GM19193 (cell line): ENCODE measurements around the gene RRAS.

Experiments
- POLR2A ChIP-seq: IDR thresholded peaks from 4 replicates; pipeline ENCODE4 v1.6.1; 2011; ENCODE audit not compliant: insufficient read depth, insufficient read length; ENCODE audit errors: extremely low read depth

The RRAS gene

DNA sequence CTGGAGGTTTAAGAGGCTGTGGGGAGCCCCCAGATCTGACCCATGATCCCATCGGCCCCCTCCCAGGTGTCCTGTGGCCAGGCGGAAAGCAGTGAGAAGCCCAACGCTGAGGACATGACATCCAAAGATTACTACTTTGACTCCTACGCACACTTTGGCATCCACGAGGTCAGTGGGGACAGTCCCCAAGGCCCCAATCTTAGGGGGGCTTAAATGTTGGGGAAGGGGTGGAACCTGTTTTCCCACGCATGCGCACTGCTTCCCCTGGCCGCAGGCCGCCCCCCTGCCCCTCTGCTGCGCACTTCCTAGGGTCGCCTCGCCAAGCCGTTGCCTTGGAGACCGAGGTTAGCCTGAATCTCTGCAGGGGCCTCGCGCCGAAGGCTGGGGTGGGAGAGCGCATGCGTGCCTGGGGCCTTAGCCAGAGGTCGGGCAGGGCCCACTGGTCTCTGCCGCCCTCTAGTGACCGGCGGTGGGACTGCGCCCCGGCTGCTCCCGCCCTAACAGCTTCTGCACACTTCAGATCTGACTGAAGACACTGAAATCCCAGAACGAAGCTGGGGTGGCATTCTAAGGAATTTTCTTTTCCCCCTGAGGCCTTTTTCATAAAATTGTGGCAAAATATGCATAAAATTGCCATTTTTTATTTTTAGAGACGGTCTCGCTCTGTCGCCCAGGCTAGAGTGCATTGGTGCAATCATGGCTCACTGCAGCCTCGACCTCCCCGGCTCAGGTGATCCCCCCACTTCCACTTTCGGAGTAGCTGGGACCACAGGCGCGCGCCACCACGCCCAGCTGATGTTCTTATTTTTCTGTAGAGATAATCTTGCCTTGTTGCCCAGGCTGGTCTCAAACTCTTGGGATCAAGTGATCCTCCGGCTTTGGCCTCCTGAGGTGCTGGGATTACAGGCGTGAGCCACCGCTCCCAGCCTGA, 40.7 kb upstream of the RRAS start:
- no peak for TF ChIP-seq POLR2A

DNA sequence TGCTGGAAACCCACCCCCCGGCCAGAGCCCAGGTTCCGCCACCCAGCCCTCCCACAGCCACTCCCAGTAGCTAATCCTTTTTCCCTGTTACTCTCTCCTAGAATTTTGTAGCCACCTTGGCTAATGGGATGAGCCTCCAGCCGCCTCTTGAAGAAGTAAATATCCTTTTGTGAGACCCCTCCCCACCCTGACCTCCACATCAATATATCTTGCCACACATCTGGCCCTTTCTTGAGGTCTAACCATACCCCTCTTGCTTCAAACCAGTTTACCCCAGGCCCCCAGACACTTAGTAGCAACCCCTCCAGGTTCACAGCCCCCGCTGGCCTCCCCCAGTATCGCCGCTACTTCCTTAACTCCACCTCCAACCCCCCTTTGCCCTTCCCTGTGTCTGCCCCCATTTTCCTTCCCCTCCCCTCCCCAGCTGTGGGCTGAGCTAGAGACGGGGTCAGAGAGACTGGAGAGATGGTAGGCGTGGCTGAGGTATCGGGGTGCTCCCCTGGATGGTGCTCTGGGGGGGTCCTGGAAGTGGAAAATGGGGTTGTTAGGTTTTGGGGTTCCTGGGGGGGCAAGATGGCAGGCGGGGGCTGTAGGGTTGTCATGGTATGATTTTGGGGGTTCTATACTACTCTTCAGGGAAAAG, 39.9 kb upstream of the RRAS start:
- TF ChIP-seq POLR2A: no peak

DNA sequence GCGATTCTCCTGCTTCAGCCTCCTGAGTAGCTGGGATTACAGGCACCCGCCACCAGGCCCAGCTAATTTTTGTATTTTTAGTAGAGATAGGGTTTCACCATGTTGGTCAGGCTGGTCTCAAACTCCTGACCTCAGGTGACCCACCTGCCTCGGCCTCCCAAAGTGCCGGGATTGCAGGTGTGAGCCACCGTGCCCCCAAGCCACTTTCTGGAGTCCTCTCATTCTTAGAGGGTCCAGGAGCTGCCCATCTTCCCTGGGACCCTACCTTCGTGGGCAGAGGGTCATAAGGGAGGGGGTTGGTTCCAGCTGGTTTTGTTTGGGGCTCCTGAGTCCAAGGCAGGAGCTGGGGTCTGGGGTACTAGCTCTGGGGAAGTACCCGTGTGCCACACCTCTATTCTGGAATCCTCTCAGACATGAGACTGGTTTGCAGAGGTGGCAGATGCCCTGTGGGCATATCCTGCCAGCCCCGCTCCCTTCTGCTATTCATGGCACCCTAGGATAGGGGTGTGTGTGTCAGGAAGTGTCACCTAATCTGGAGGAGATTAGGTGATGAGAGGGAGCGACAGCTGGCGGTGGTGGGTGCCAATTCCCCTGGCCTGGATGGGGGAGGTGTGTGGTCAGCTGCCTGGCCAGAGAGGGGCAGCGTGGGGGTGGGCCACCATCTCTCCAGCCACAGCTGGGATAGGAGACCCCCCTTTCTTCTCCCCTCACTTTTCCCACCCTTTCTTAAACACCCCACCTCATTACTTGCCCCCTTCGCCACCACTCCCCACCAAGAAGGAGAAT, 39.2 kb upstream of the RRAS start:
- TF ChIP-seq POLR2A: no peak

DNA sequence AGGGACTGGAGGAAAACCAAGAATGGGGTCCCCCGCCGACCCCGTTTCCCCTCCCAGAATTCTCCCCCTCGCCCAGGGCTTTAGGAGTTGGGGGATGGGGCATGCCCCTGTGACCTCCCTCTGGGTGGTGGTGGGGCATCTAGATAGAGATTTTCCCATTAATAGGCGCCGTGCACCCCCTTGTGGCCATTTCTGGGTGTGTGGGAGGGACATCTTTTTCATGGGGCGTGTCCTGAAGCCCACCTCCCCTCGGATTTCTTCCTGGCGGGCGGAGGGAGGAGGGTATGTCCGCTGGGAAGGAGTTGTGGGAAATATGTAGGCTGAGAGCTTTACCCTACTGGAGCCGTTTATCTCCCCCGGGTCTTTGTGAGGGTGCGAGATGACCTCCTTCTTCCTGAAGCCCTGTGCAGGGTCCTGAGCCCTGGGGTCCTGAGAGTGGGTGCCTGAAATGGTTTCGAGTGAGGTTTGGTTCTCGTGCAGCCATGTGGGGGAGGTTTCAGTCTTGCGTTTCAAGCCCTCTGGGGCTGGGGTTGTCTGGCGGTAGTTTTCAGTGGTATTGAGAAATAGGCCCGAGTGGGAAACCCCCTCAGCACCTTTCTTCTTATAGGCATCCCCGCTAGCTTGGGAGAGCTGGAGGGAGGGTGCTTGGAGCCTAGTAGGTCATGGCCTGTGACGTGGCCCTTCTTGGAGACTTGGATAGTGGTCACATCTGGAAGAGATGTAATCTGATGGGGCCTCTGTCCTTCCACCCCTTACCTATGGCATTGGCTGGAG, 38.1 kb upstream of the RRAS start:
- peak; percentile 22 for TF ChIP-seq POLR2A

DNA sequence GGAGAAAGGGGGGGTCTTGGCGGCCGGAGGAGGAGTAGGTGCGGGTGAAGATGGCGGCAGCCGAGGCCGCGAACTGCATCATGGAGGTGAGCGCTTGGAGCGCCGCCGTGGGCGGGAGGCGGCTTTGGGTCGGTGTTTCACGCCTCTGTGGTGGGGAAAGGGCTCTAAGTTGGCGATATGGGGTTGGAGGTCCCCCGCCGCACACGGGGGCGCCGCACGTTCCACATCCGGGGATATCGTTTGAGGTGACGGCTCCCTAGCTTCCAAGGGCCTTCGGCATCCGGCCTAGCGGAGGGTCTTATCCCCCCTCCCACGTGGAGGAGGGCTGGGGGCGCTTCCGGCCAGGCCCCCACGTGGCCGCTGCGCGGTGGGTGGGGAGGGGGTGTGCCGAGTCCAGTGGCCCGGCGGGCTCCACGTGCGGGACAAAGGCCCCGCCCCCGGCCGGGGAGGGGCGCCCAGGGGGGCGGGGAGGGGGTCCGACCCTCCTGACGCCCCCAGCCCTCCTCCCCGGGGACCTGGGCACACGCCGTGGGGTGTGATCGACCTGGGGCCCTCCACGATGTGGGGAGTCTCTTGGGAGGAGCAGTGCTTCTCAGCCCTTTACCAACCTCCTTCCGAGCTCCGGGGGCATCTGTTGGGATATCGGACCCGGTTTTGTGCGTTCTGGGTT, 37.4 kb upstream of the RRAS start, which contains the start of gene PRMT1:
TSS of gene PRMT1 (plus strand) at position 41 of the 670 bp plus-strand sequence. CDS start at position 51, 10 bp downstream.
- TF ChIP-seq POLR2A: peak; percentile 89

DNA sequence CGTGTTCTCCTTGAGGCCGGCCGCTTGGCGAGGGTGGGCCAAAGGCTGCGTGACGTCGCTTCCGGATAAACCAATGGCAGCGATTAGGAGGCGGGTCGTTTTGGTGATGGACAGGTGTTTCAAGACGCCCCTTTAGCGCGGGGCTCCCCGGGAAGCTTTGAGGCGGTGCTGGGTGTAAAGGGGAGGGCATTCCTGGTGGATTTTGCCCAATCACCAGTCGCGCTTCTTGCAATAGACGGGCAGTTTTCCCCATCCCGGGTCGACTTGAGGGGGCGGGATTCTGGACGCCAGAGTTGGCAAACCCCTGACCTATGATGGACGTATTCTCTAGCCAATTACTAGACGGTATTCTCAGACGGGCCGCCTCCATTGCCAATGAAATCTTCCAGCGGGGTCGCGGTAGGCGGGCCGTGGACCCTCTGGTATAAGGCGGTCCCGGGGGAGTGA, 36.9 kb upstream of the RRAS start:
- TF ChIP-seq POLR2A: no peak

DNA sequence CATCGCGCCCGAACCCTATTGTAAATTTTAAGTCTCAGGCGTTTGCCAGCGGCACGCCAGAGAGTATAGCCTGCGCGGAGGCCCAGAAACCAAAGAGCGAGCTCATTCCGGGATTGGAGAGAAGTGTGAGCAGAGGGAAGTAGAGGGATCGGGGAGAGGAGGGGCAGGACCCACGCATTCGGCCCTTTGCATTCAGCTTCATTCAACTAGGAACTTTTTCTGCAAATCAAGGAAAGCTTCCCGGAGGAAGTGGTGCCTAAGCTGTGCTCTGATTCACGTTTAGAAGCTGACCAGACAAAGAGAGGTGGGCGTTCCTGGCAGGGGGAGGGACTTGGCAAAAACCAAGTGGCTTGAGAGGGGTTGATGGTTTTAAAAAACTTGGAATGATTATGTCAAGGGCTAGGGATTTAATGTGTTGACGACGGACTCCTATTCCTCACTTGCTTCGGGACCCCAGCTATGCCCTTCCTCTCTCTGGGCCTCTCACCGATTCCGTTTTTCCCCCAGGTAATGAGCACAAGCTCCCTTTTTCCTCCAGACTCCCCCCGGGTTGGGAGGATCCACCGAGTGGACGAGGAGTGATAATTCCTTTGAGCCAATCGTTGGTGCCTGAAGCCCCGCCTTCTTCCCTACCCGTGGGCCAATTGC, 36.3 kb upstream of the RRAS start:
- peak; percentile 88 for TF ChIP-seq POLR2A

DNA sequence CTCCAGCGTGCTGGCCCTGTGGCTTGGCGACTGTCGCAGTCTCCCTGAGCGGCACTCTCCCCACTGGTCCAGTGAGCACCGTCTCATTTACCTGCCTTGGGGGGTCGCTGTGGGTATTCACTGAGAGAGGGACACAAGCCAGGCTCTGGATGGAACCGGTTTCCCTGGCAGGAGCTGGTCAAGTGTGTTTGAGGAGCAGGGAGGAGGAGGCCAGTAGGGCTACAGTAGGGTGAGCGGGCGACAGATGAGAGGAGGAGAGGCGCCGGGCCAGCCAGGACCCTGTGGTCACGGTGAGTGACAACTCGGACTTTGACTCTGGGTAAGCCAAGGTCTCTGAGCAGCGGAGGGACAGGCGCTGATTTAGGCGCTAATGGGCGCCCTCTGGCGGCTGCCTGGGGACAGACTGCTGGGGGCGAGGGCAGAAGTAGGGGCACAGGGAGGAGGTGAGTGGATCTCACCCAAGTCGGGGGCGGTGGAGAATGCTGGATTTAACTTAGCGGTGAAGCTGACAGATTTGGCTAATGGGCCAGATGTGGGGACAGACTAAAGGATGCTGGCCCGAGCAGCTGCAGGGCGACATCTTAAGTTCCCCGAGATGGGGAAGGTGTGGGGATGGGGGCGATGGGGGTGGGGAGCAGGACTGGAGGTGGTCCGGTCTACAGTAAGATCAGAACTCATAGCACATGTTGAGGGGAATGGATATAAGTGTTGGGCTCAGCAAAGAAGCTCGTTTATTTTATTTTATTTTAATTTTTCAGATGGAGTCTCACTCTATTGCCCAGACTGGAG, 32.4 kb upstream of the RRAS start:
- no peak for TF ChIP-seq POLR2A

DNA sequence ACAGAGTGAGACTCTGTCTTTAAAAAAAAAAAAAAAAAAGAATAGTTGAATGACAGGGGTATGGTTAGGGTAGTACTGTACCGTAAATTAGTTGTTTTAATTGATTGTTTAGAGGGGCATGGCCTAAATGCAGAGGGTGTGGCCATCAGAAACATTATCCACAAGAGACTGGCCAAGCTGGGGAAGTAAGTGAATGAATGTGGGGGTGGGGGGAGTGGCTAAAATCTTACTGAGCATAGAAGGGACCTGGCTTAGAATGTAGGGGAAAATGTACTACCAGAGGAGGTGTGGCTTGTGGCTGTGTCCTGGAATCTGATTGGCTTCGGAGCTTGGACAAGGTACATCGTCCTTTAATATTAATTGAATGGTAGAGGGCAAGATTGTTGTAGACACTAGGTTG, 29.6 kb upstream of the RRAS start:
- TF ChIP-seq POLR2A: no peak

DNA sequence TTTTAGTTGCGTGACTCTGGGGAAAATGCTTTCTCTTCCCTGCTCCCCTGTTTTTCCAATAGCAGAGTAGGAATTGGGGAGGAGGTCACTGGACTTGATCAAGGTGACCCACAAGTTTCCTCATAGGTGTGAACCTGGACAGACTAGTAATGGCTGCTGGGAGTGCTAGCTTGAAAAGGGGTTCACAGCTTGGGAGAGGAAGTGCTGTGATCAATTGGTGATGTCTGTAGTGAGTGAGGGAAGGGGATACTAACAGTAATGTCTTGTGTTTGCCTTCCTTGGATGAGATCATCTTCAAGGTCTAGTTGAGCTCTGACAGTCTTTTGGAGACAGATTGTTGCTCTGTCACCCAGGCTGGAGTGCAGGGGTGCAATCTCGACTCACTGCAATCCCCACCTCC, 27.5 kb upstream of the RRAS start:
- no peak for TF ChIP-seq POLR2A

DNA sequence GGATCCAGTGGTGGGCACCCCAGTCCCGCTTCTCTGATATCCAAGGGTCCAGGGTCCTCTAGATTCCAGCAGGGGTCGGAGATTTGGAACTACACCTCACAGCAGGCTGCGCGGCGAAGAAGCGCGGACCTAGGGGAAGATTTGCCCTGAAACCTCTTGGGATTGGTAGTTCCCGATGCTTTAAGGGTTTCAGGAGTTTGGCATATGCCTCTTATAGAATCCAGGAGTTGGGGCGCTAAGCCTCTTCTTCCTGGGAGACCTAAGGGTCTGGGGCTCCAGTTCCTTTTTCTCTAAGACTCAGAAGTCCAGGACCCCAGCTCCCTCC, 26.1 kb upstream of the RRAS start:
- TF ChIP-seq POLR2A: no peak

DNA sequence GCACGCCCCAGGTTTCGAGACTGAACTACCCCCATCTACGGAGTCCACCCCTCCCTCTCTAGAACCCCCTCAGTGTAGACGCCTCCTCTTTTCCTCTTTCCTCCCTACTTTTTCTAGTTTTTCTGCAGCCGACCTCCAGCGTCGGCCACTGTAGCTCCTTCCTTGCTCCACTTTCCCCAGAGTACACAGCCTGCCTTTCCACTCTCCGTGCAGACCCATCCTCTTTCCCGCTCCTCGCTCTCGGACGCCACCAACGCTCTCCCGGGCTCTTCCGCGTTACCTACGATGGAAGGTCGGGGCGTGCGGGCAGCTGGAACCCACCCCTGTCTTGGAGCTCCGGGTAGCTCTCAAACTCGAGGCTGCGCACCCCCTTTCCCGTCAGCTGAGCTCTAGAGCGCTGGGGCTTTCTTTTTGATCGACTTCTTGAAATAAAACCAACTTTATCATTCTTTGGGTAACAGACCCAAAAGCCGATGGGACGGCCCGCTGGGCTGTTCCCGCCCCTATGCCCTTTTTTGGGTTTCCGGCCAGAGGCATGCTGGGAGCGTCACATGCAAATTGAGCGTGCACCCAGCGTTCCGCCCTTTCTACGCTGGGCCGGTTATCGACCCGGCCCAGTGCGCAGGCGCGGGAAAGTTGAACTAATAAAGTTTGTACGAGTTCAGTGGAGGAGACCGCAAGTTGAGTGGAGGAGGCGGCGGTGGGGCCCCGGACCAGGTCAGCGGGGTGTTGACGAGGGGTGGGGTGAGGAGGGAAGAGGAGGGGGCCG, 25.6 kb upstream of the RRAS start, which contains the start of the genes BCL2L12 and IRF3:
TSS of gene BCL2L12 (plus strand) at position 583 of the 769 bp plus-strand sequence. CDS start 760 bp downstream, outside the sequence.
TSS of gene IRF3 (minus strand) at position 507 of the 769 bp plus-strand sequence. CDS start 1,019 bp downstream, outside the sequence.
- peak; percentile 75 for TF ChIP-seq POLR2A
